HUES48 (cell line): ENCODE data around the gene OTUB2.

Experiments used
- H3K27ac ChIP-seq: one replicate; pipeline ENCODE4 v1.7.0; 2013; ENCODE audit warnings: low read depth, low read length, inconsistent platforms
- H3K27me3 ChIP-seq: 2 replicates; pipeline ENCODE4 v1.6.1; 2013; ENCODE audit warnings: mild to moderate bottlenecking, low read length; ENCODE audit not compliant: control insufficient read depth, insufficient read depth
- H3K36me3 ChIP-seq: 2 replicates; pipeline ENCODE4 v1.6.1; 2013; ENCODE audit warnings: low read length; ENCODE audit not compliant: control insufficient read depth, insufficient read depth
- H3K4me1 ChIP-seq: 2 replicates; pipeline ENCODE4 v1.6.1; 2013; ENCODE audit warnings: mild to moderate bottlenecking, low read length; ENCODE audit not compliant: control insufficient read depth, insufficient read depth
- H3K4me3 ChIP-seq: 2 replicates; pipeline ENCODE4 v1.5.1; 2013; ENCODE audit warnings: mild to moderate bottlenecking, low read depth, low read length
- H3K9ac ChIP-seq: 2 replicates; pipeline ENCODE4 v1.6.1; 2013; ENCODE audit warnings: mild to moderate bottlenecking, low read depth, low read length, moderate library complexity
- H3K9me3 ChIP-seq: 2 replicates; pipeline ENCODE4 v1.6.1; 2013; ENCODE audit warnings: low read length; ENCODE audit not compliant: control insufficient read depth, insufficient read depth

The OTUB2 gene

GRCh38 chr14:94031883-94032279 is 5.7 kb downstream of the OTUB2 start:
- Histone ChIP-seq H3K27me3 (no peaks in the 10 kb centered on the region), H3K9me3 (no peaks in the 10 kb centered on the region; the same call in 1 of the 2 replicates), H3K27ac (no peak overlapping the region), H3K9ac (no peak overlapping the region), H3K36me3 (no peaks in the 10 kb centered on the region), H3K4me1 (0 out of 2 replicates have a peak, but pooled peaks cover 3% of the 10 kb centered on the region), H3K4me3 (no peak overlapping the region)

- Histone ChIP-seq H3K4me1 (0 out of 2 replicates have a peak, but pooled peaks cover 3% of the 10 kb centered on the region), H3K9ac (no peak overlapping the region), H3K9me3 (no peaks in the 10 kb centered on the region; the same call in 1 of the 2 replicates), H3K36me3 (0 out of 2 replicates have a peak, but pooled peaks cover 3% of the 10 kb centered on the region), H3K4me3 (no peak overlapping the region), H3K27me3 (no peaks in the 10 kb centered on the region), H3K27ac (no peak overlapping the region)
Measured at GRCh38 chr14:94034886-94035285, 8.7 kb downstream of the OTUB2 start.

- Histone ChIP-seq H3K4me1 (0 out of 2 replicates have a peak, but pooled peaks cover 3% of the 10 kb centered on the region), H3K27me3 (no peaks in the 10 kb centered on the region), H3K27ac (no peak overlapping the region), H3K4me3 (no peak overlapping the region), H3K9ac (no peak overlapping the region), H3K36me3 (0 out of 2 replicates have a peak, but pooled peaks cover 3% of the 10 kb centered on the region), H3K9me3 (no peaks in the 10 kb centered on the region; the same call in 1 of the 2 replicates)
Measured at GRCh38 chr14:94036313-94037167, 10.4 kb downstream of the OTUB2 start.

GRCh38 chr14:94037954-94038353 is 11.8 kb downstream of the OTUB2 start:
- H3K4me1 ChIP-seq = 0 out of 2 replicates have a peak, but pooled peaks cover 3% of the 10 kb centered on the region
- H3K9me3 ChIP-seq = no peaks in the 10 kb centered on the region; the same call in 1 of the 2 replicates
- H3K27me3 ChIP-seq = no peaks in the 10 kb centered on the region
- H3K4me3 ChIP-seq = no peak overlapping the region
- 0 out of 2 replicates have a peak, but pooled peaks cover 3% of the 10 kb centered on the region for H3K36me3 ChIP-seq
- H3K9ac ChIP-seq = no peak overlapping the region
- no peak overlapping the region for H3K27ac ChIP-seq

- Histone ChIP-seq H3K36me3 (0 out of 2 replicates have a peak, but pooled peaks cover 3% of the 10 kb centered on the region), H3K27ac (no peak overlapping the region), H3K4me3 (no peak overlapping the region), H3K4me1 (0 out of 2 replicates have a peak, but pooled peaks cover 3% of the 10 kb centered on the region), H3K9me3 (no peaks in the 10 kb centered on the region; the same call in 1 of the 2 replicates), H3K9ac (no peak overlapping the region), H3K27me3 (no peaks in the 10 kb centered on the region)
Measured at GRCh38 chr14:94038510-94038909, 12.4 kb downstream of the OTUB2 start.

- H3K27ac ChIP-seq = no peak overlapping the region
- H3K4me3 ChIP-seq = no peak overlapping the region
- H3K9ac ChIP-seq = no peak overlapping the region
- H3K27me3 ChIP-seq = no peaks in the 10 kb centered on the region
- H3K9me3 ChIP-seq = no peaks in the 10 kb centered on the region; the same call in 1 of the 2 replicates
- H3K4me1 ChIP-seq = 0 out of 2 replicates have a peak, but pooled peaks cover 3% of the 10 kb centered on the region
- H3K36me3 ChIP-seq = peaks cover 9% of the 10 kb centered on the region; the same call in 1 of the 2 replicates
Measured at GRCh38 chr14:94038921-94039629, 12.9 kb downstream of the OTUB2 start.

GRCh38 chr14:94040247-94040646 is 14.1 kb downstream of the OTUB2 start:
- H3K27me3 ChIP-seq = no peaks in the 10 kb centered on the region
- H3K9ac ChIP-seq = no peak overlapping the region
- H3K27ac ChIP-seq = no peak overlapping the region
- H3K9me3 ChIP-seq = no peaks in the 10 kb centered on the region
- H3K4me1 ChIP-seq = no peaks in the 10 kb centered on the region
- no peak overlapping the region for H3K4me3 ChIP-seq
- H3K36me3 ChIP-seq = peaks cover 21% of the 10 kb centered on the region

- H3K27ac ChIP-seq = no peak overlapping the region
Measured at GRCh38 chr14:94040796-94041195, 14.7 kb downstream of the OTUB2 start.

GRCh38 chr14:94041551-94042346 is 15.6 kb downstream of the OTUB2 start:
- no peak overlapping the region for H3K4me3 ChIP-seq
- H3K9me3 ChIP-seq = no peaks in the 10 kb centered on the region
- peaks cover 36% of the 10 kb centered on the region for H3K36me3 ChIP-seq
- no peak overlapping the region for H3K27ac ChIP-seq
- H3K27me3 ChIP-seq = no peaks in the 10 kb centered on the region
- H3K4me1 ChIP-seq = no peaks in the 10 kb centered on the region
- no peak overlapping the region for H3K9ac ChIP-seq

More at GRCh38 chr14:94040796-94041195, 14.7 kb downstream of the OTUB2 start:
- H3K4me1 ChIP-seq = no peaks in the 10 kb centered on the region
- no peak overlapping the region for H3K9ac ChIP-seq
- H3K4me3 ChIP-seq = no peak overlapping the region
- no peaks in the 10 kb centered on the region for H3K27me3 ChIP-seq
- H3K9me3 ChIP-seq = no peaks in the 10 kb centered on the region
- H3K36me3 ChIP-seq = peaks cover 26% of the 10 kb centered on the region

- Histone ChIP-seq H3K27ac (no peak overlapping the region), H3K4me3 (no peak overlapping the region), H3K36me3 (peaks cover 44% of the 10 kb centered on the region), H3K9ac (no peak overlapping the region), H3K4me1 (no peaks in the 10 kb centered on the region), H3K27me3 (no peaks in the 10 kb centered on the region), H3K9me3 (no peaks in the 10 kb centered on the region)
Measured at GRCh38 chr14:94042433-94043091, 16.4 kb downstream of the OTUB2 start.
